ENCODE results near the gene TLDC2.

DNA sequence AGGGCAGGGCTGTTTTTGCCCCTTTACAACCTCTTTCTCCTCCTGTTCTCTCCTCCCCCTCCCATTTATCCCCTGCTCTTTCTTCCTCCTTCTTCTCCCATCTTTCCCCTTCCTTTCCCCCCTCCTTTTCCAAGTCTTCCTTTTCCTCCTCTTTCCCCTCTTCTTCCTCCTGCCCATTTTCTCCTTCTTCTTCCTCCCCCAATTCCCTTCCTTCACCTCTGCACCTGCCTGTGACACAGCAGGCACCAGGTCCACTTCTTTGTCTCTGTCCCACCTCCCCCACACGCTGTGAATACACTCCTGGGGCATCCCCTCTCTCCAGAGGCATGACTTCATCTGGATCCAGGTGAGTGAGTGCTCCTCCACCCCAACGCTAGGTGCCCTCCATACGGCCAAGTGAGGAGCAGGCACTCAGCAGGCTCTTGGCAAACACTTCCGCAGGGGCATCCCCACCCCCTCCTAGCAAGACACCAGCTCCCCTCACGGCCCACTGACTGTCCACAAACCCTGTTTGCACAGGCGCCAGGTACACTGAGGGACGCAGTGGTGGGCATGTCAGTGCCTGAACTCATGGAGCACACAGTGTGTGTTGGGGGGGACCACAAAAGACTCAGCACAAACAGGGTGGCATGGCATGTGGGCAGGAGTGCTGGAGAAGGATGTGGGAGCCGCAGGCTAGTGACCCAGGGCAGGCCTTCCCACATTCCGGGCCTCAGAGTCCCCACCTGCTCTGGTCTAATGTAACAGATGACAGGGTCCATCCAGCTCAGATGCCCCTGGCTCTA, 10.7 kb upstream of the TLDC2 start:
- TF ChIP-seq POLR2A (IDR thresholded peaks at IDR 0.05; ENCODE audit: low read depth, low read length) (no peak), POLR2AphosphoS5 (IDR thresholded peaks at IDR 0.05; ENCODE audit: low read depth, low read length) (no peak)

Data from GM12891 (cell line).